ENCODE results near the gene PARP1. TPM values are rescaled to one million over a fixed set of nuclear protein-coding genes. Genes with fewer than 3 reads are reported as not detected.
A peak's percentile ranks its signal among the peaks of the same experiment; 100 is the strongest.

PARP1 gene
- total RNA-seq, 1 experiment from 2014 or later: 376 TPM

DNA sequence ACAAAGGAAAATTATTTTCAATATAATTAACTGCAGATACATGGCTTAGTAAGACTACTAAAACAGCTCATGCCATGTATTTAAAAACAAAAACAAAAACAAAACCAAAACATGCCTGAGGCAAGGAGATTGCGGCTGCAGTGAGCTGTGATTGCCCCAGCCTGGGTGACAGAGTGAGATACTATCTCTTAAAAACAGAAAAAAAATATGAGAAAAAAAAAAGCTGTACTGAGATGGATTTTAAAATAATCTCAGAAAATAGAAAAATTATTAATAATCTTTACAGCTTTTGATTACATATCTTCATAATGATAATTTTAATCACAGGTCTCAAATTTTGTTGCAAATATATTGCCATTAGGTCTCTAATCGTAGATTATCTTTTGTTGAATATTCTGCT lies 74.9 kb downstream of the PARP1 start:
- H3K36me3 Mint-ChIP-seq: no peaks in the 10 kb centered on the region
- DNase-seq (ENCODE audit: low spot score) (no peak), ATAC-seq (peak; percentile 37)
- H3K27me3 Mint-ChIP-seq (ENCODE audit: low read depth): no peaks in the 10 kb centered on the region
- no peaks in the 10 kb centered on the region for H3K9me3 Mint-ChIP-seq
- ChIA-PET POLR2A (interaction anchor here (0.6 kb wide), 1 partner anchor 109 kb away, joined by 3 read pairs; the partner anchor contains the start of gene MIXL1), CTCF (interaction anchor here (0.7 to 3.8 kb wide), 36 partner anchors 9 to 321 kb away, joined by 3 to 43 read pairs (median 4); partner anchors contain the start of gene LIN9)
- TF ChIP-seq, protein P1, sequence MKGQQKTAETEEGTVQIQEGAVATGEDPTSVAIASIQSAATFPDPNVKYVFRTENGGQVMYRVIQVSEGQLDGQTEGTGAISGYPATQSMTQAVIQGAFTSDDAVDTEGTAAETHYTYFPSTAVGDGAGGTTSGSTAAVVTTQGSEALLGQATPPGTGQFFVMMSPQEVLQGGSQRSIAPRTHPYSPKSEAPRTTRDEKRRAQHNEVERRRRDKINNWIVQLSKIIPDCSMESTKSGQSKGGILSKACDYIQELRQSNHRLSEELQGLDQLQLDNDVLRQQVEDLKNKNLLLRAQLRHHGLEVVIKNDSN (CRISPR knock-in tag; IDR thresholded peaks at IDR 0.05): no peak
- no peak for TF ChIP-seq NR2C2 (CRISPR knock-in tag; IDR thresholded peaks at IDR 0.05)
- TF ChIP-seq, protein P2, sequence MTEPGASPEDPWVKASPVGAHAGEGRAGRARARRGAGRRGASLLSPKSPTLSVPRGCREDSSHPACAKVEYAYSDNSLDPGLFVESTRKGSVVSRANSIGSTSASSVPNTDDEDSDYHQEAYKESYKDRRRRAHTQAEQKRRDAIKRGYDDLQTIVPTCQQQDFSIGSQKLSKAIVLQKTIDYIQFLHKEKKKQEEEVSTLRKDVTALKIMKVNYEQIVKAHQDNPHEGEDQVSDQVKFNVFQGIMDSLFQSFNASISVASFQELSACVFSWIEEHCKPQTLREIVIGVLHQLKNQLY (CRISPR knock-in tag; IDR thresholded peaks at IDR 0.05): no peak
- TF ChIP-seq ZNF317 (CRISPR knock-in tag; IDR thresholded peaks at IDR 0.05; ENCODE audit: borderline replicate concordance, low read depth): no peak
- TF ChIP-seq ZNF219 (CRISPR knock-in tag; IDR thresholded peaks at IDR 0.05; ENCODE audit: borderline replicate concordance): no peak
- no peak for TF ChIP-seq HMGA2 (CRISPR knock-in tag; IDR thresholded peaks at IDR 0.05)
- no peak for TF ChIP-seq NFYB (CRISPR knock-in tag; conservative IDR thresholded peaks at IDR 0.05; ENCODE audit: low read depth)
- H3K4me3 Mint-ChIP-seq: peak overlapping the region; percentile 46
- H3K4me1 Mint-ChIP-seq: peaks cover 7% of the 10 kb centered on the region
- peak overlapping the region; percentile 75; the same call in 1 of the 2 replicates for H3K27ac Mint-ChIP-seq

DNA sequence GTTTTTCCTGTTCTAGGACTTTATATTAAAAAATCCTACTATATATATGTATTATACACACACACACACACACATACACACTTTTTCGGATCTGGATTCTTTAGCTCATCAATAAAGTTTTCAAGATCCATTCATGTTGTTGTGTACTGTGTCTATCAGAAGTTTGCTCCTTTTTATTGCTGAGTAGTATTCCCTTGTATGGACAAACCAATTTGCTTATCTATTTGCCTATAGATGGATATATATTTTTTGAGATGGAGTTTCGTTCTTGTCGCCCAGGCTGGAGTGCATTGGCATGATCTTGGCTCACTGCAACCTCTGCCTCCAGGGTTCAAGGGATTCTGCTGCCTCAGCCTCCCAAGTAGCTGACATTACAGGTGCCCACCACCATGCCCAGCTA lies 78.7 kb downstream of the PARP1 start:
- Mint-ChIP-seq H3K36me3 (no peaks in the 10 kb centered on the region), H3K27ac (no peak overlapping the region), H3K9me3 (no peaks in the 10 kb centered on the region), H3K27me3 (ENCODE audit: low read depth) (no peaks in the 10 kb centered on the region), H3K4me3 (no peak overlapping the region), H3K4me1 (peaks cover 7% of the 10 kb centered on the region)
- ATAC-seq (no peak), DNase-seq (ENCODE audit: low spot score) (no peak)
- POLR2A ChIA-PET: no interaction called here
- TF ChIP-seq ETV6 (CRISPR knock-in tag; IDR thresholded peaks at IDR 0.05) (no peak), RORB (CRISPR knock-in tag; IDR thresholded peaks at IDR 0.05) (no peak)
- TF ChIP-seq, protein P3, sequence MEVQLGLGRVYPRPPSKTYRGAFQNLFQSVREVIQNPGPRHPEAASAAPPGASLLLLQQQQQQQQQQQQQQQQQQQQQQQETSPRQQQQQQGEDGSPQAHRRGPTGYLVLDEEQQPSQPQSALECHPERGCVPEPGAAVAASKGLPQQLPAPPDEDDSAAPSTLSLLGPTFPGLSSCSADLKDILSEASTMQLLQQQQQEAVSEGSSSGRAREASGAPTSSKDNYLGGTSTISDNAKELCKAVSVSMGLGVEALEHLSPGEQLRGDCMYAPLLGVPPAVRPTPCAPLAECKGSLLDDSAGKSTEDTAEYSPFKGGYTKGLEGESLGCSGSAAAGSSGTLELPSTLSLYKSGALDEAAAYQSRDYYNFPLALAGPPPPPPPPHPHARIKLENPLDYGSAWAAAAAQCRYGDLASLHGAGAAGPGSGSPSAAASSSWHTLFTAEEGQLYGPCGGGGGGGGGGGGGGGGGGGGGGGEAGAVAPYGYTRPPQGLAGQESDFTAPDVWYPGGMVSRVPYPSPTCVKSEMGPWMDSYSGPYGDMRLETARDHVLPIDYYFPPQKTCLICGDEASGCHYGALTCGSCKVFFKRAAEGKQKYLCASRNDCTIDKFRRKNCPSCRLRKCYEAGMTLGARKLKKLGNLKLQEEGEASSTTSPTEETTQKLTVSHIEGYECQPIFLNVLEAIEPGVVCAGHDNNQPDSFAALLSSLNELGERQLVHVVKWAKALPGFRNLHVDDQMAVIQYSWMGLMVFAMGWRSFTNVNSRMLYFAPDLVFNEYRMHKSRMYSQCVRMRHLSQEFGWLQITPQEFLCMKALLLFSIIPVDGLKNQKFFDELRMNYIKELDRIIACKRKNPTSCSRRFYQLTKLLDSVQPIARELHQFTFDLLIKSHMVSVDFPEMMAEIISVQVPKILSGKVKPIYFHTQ (CRISPR knock-in tag; IDR thresholded peaks at IDR 0.05): no peak
- CTCF ChIA-PET: interaction anchor here (1.6 kb wide), 1 partner anchor 19 kb away, joined by 5 read pairs; no protein-coding TSS in a partner anchor

DNA sequence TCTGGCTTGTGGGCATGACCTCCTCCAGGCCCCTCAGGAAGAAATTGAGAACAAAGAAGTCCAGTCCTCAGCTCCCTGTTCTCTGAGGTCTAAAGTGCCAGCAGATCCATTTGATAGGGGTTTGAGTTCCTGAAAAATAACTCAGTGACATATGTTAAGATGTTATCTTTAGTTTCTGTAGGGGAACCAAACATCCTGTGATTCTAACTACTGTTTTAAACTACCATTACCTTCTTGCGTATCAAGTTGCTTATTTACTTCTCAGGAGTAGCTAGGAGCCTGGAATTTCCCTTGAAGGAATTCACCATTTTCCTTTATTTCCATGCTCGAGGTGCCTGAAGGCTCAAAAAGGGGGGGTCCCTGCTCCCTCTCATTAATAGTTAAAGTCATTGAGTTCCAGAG lies 80.1 kb downstream of the PARP1 start:
- POLR2A ChIA-PET: no interaction called here
- no peak for DNase-seq (ENCODE audit: low spot score)
- H3K9me3 Mint-ChIP-seq: no peaks in the 10 kb centered on the region
- CTCF ChIA-PET: interaction anchor here (1.4 to 1.9 kb wide), 2 partner anchors 127 to 203 kb away, joined by 4 to 8 read pairs; no protein-coding TSS in a partner anchor
- peaks cover 2% of the 10 kb centered on the region; the same call in 1 of the 2 replicates for H3K4me1 Mint-ChIP-seq
- no peak overlapping the region for H3K4me3 Mint-ChIP-seq
- TF ChIP-seq TEAD4 (CRISPR knock-in tag; IDR thresholded peaks at IDR 0.05): no peak
- TF ChIP-seq, protein P3 (CRISPR knock-in tag; IDR thresholded peaks at IDR 0.05): no peak
- 0 out of 2 replicates have a peak, but pooled peaks cover 3% of the 10 kb centered on the region for H3K27me3 Mint-ChIP-seq (ENCODE audit: low read depth)
- H3K36me3 Mint-ChIP-seq: no peaks in the 10 kb centered on the region
- ATAC-seq: no peak
- H3K27ac Mint-ChIP-seq: no peak overlapping the region

DNA sequence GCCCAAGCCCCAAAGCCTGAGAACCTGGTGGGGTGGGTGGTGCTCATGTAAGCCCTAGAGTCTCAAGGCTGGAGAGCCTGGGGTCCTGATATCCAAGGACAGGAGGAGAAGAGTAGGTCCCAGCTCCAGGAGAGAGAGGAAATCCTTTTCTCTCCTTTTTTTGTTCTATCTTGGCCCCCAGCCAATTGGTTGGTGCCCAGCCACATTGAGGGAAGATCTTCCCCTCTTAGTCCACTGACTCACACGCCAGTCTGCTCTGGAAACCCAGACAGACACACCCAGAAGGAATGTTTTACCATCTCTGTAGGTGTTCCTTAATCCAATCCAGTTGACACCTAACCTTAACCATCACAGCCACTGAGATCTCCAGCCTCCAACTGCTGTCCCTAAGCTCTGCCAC lies 82.7 kb downstream of the PARP1 start:
- Mint-ChIP-seq H3K27ac (no peak overlapping the region), H3K4me1 (no peaks in the 10 kb centered on the region), H3K4me3 (no peak overlapping the region), H3K27me3 (ENCODE audit: low read depth) (0 out of 2 replicates have a peak, but pooled peaks cover 3% of the 10 kb centered on the region), H3K36me3 (no peaks in the 10 kb centered on the region), H3K9me3 (peaks cover 10% of the 10 kb centered on the region)
- POLR2A ChIA-PET: no interaction called here
- no peak for DNase-seq (ENCODE audit: low spot score)
- CTCF ChIA-PET: interaction anchor here (1.0 to 1.6 kb wide), 2 partner anchors 83 to 200 kb away, joined by 3 read pairs; no protein-coding TSS in a partner anchor
- ATAC-seq: no peak
- TF ChIP-seq, protein P4, sequence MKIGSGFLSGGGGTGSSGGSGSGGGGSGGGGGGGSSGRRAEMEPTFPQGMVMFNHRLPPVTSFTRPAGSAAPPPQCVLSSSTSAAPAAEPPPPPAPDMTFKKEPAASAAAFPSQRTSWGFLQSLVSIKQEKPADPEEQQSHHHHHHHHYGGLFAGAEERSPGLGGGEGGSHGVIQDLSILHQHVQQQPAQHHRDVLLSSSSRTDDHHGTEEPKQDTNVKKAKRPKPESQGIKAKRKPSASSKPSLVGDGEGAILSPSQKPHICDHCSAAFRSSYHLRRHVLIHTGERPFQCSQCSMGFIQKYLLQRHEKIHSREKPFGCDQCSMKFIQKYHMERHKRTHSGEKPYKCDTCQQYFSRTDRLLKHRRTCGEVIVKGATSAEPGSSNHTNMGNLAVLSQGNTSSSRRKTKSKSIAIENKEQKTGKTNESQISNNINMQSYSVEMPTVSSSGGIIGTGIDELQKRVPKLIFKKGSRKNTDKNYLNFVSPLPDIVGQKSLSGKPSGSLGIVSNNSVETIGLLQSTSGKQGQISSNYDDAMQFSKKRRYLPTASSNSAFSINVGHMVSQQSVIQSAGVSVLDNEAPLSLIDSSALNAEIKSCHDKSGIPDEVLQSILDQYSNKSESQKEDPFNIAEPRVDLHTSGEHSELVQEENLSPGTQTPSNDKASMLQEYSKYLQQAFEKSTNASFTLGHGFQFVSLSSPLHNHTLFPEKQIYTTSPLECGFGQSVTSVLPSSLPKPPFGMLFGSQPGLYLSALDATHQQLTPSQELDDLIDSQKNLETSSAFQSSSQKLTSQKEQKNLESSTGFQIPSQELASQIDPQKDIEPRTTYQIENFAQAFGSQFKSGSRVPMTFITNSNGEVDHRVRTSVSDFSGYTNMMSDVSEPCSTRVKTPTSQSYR (CRISPR knock-in tag; IDR thresholded peaks at IDR 0.05): no peak
- TF ChIP-seq, protein P5, sequence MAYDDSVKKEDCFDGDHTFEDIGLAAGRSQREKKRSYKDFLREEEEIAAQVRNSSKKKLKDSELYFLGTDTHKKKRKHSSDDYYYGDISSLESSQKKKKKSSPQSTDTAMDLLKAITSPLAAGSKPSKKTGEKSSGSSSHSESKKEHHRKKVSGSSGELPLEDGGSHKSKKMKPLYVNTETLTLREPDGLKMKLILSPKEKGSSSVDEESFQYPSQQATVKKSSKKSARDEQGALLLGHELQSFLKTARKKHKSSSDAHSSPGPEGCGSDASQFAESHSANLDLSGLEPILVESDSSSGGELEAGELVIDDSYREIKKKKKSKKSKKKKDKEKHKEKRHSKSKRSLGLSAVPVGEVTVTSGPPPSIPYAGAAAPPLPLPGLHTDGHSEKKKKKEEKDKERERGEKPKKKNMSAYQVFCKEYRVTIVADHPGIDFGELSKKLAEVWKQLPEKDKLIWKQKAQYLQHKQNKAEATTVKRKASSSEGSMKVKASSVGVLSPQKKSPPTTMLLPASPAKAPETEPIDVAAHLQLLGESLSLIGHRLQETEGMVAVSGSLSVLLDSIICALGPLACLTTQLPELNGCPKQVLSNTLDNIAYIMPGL (CRISPR knock-in tag; IDR thresholded peaks at IDR 0.05): no peak
- no peak for TF ChIP-seq ZBTB21 (CRISPR knock-in tag; IDR thresholded peaks at IDR 0.05; ENCODE audit: borderline replicate concordance)

All from WTC11 (cell line).